Testis (tissue), 2 donors: ENCODE measurements around the gene HADHA.
A peak's percentile ranks its signal among the peaks of the same experiment; 100 is the strongest.

Source experiments
- POLR2A ChIP-seq: fragments of 450-650 bp; IDR thresholded peaks from one replicate; pipeline ENCODE4 v1.6.1; 2017; ENCODE audit warnings: antibody characterized with exemption, mild to moderate bottlenecking, moderate library complexity
- TF ChIP-seq, protein P1 (sequence below), 3 experiments: fragments of 450-650 bp in 2 of 3; fragments of 200-600 bp in 1 of 3; sonication (generic) in 1 of 3; IDR thresholded peaks; one replicate each; pipeline ENCODE4 v1.5.1; 2016 to 2019; ENCODE audit warnings: antibody characterized with exemption in 3 of 3, mild to moderate bottlenecking in 2 of 3, moderate library complexity in 1 of 3

GRCh38 chr2:26235089-26235488 is 9.3 kb downstream of the HADHA start:
- TF ChIP-seq, protein P1, sequence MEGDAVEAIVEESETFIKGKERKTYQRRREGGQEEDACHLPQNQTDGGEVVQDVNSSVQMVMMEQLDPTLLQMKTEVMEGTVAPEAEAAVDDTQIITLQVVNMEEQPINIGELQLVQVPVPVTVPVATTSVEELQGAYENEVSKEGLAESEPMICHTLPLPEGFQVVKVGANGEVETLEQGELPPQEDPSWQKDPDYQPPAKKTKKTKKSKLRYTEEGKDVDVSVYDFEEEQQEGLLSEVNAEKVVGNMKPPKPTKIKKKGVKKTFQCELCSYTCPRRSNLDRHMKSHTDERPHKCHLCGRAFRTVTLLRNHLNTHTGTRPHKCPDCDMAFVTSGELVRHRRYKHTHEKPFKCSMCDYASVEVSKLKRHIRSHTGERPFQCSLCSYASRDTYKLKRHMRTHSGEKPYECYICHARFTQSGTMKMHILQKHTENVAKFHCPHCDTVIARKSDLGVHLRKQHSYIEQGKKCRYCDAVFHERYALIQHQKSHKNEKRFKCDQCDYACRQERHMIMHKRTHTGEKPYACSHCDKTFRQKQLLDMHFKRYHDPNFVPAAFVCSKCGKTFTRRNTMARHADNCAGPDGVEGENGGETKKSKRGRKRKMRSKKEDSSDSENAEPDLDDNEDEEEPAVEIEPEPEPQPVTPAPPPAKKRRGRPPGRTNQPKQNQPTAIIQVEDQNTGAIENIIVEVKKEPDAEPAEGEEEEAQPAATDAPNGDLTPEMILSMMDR (IDR thresholded peaks at IDR 0.05), result peak in 2 of 3 experiments; percentile 12 to 16
- TF ChIP-seq POLR2A, result no peak
